Testis (tissue), 3 donors: Measurements from ENCODE around the gene SIRT6. TPM values are rescaled to one million over a fixed set of nuclear protein-coding genes. Genes with fewer than 3 reads are reported as not detected.

Experiments used
- DNase-seq: peaks from one replicate; pipeline ENCODE4 v3.0.0-alpha.2; 2019
- H3K27ac ChIP-seq, 2 donors: fragments of 200-600 bp; sonication (generic); one replicate each; pipeline ENCODE4 v1.5.1; 2019
- H3K27me3 ChIP-seq: fragments of 200-600 bp; sonication (generic); one replicate; pipeline ENCODE4 v1.5.1; 2019
- H3K36me3 ChIP-seq: fragments of 200-600 bp; sonication (generic); one replicate; pipeline ENCODE4 v1.5.1; 2017; ENCODE audit warnings: low read depth; ENCODE audit errors: missing control alignments
- H3K4me1 ChIP-seq: fragments of 200-600 bp; sonication (generic); one replicate; pipeline ENCODE4 v1.5.1; 2019
- H3K4me3 ChIP-seq, 2 donors: fragments of 200-600 bp; sonication (generic); one replicate each; pipeline ENCODE4 v1.5.1; 2017 to 2019
- H3K9me3 ChIP-seq: fragments of 200-600 bp; sonication (generic); one replicate; pipeline ENCODE4 v1.5.1; 2017
- CTCF ChIP-seq, 3 experiments: fragments of 450-650 bp in 2 of 3; fragments of 200-600 bp in 1 of 3; sonication (generic) in 1 of 3; IDR thresholded peaks; one replicate each; pipeline ENCODE4 v1.5.1; 2016 to 2019; ENCODE audit warnings: antibody characterized with exemption in 3 of 3, mild to moderate bottlenecking in 2 of 3, moderate library complexity in 1 of 3
- POLR2A ChIP-seq: fragments of 450-650 bp; IDR thresholded peaks from one replicate; pipeline ENCODE4 v1.6.1; 2017; ENCODE audit warnings: antibody characterized with exemption, mild to moderate bottlenecking, moderate library complexity
- WGBS, 2 donors: methylation state at CpG; one replicate each; pipeline ENCODE4 v1.1.5; 2018; 5-methylcytosine and 5-hydroxymethylcytosine counted together
- intact Hi-C: fragments of 100-400 bp; cut with DNase I; formaldehyde crosslinking; loops from one replicate; pipeline ENCODE4 v1.15.1; 2023; ENCODE audit warnings: low total_unique reads
- polyA plus RNA-seq: library from polyadenylated mRNA; stranded (reverse); fragments of 350-450 nt; fragmentation: Illumina TruSeq; extraction: RNeasy Lipid Tissue Mini Kit (QIAGEN cat#74804); gene quantifications from one replicate; pipeline ENCODE4 v1.2.3, GENCODE V29; 2014; ENCODE audit warnings: low read depth, low replicate concordance; ENCODE audit not compliant: insufficient read depth
- total RNA-seq, 2 donors: library from RNA; depleted of rRNA; stranded (reverse); fragments of >200 nt; gene quantifications; one replicate each; pipeline ENCODE4 v1.2.3, GENCODE V29; 2016

Gene SIRT6
- total and polyA plus RNA-seq, 3 donors from 2014 or later: 14.7 to 29.2 (median 22.0) TPM

GRCh38 chr19:4200940-4201542 lies 18.7 kb upstream of the SIRT6 start:
- H3K27me3 ChIP-seq: no peaks in the 10 kb centered on the region
- H3K4me1 ChIP-seq: peaks cover 2% of the 10 kb centered on the region
- H3K27ac ChIP-seq: no peak overlapping the region
- no peak for DNase-seq
- H3K9me3 ChIP-seq: no peaks in the 10 kb centered on the region
- intact Hi-C loops: no loop called here
- 60 to 63% methylated on average over 2 of the region's 2 CpGs for WGBS, 2 donors
- TF ChIP-seq POLR2A (no peak), CTCF (IDR thresholded peaks at IDR 0.05) (no peak)
- H3K36me3 ChIP-seq: no peaks in the 10 kb centered on the region
- H3K4me3 ChIP-seq: no peak overlapping the region

- no peaks in the 10 kb centered on the region for H3K27me3 ChIP-seq
Measured at GRCh38 chr19:4199699-4200293, 17.4 kb upstream of the SIRT6 start.

GRCh38 chr19:4198467-4199126 lies 16.2 kb upstream of the SIRT6 start:
- intact Hi-C loops: no loop called here
- DNase-seq: no peak
- Histone ChIP-seq H3K36me3 (no peaks in the 10 kb centered on the region), H3K9me3 (no peaks in the 10 kb centered on the region), H3K27me3 (no peaks in the 10 kb centered on the region), H3K4me3 (peak overlapping the region in 1 of 2 donors; percentile 45), H3K4me1 (no peaks in the 10 kb centered on the region), H3K27ac (no peak overlapping the region)
- TF ChIP-seq POLR2A (no peak), CTCF (IDR thresholded peaks at IDR 0.05) (no peak)
- WGBS, 2 donors: 8 to 13% methylated on average over 11 to 28 of the region's 28 CpGs

More at GRCh38 chr19:4199699-4200293, 17.4 kb upstream of the SIRT6 start:
- Histone ChIP-seq H3K27ac (no peak overlapping the region), H3K36me3 (no peaks in the 10 kb centered on the region), H3K4me1 (peaks cover 1% of the 10 kb centered on the region), H3K9me3 (no peaks in the 10 kb centered on the region), H3K4me3 (no peak overlapping the region)
- WGBS, 2 donors: 83 to 86% methylated on average over 18 to 31 of the region's 33 CpGs
- TF ChIP-seq CTCF (IDR thresholded peaks at IDR 0.05) (no peak), POLR2A (no peak)
- no peak for DNase-seq
- intact Hi-C loops: no loop called here

GRCh38 chr19:4197625-4198466 lies 15.5 kb upstream of the SIRT6 start:
- intact Hi-C loops: no loop called here
- Histone ChIP-seq H3K4me1 (no peaks in the 10 kb centered on the region), H3K27me3 (no peaks in the 10 kb centered on the region), H3K36me3 (no peaks in the 10 kb centered on the region), H3K4me3 (peak overlapping the region in 1 of 2 donors; percentile 45), H3K9me3 (no peaks in the 10 kb centered on the region), H3K27ac (no peak overlapping the region)
- TF ChIP-seq POLR2A: no peak
- TF ChIP-seq CTCF (IDR thresholded peaks at IDR 0.05): no peak
- no peak for DNase-seq
- 13 to 19% methylated on average over 36 to 54 of the region's 70 CpGs for WGBS, 2 donors
